Measurements from ENCODE around the gene BMPR1A.
"Not testable (repeated sequence)": the region's sequence is repeated elsewhere in the genome, so short reads cannot be mapped to it uniquely, and the experiment has no call there.

BMPR1A gene

GRCh38 chr10:86898511-86898910 lies 142.1 kb downstream of the BMPR1A start:
- no peak for DNase-seq

DNA sequence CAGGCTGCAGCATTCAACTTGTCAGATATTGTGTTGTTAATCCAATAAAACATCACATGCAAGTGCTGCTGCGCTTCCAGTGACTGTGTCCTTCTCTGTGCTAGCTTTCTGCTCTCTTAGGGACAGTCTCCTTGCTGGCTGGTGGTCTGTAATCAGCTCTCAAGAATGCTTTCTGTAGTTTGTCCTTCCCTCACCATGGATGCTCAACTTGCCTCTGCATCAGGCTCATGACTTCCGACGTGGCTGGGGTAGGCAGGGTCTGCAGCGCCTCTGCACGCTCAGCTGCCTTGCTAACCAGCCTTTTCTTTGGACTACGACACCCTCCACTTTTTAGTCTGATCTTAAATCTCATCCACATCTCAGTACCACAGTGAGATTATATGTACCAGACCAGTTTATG lies 142.7 kb downstream of the BMPR1A start:
- no peak for DNase-seq

GRCh38 chr10:86899670-86900276 lies 143.4 kb downstream of the BMPR1A start:
- peak; percentile 50 for DNase-seq

DNA sequence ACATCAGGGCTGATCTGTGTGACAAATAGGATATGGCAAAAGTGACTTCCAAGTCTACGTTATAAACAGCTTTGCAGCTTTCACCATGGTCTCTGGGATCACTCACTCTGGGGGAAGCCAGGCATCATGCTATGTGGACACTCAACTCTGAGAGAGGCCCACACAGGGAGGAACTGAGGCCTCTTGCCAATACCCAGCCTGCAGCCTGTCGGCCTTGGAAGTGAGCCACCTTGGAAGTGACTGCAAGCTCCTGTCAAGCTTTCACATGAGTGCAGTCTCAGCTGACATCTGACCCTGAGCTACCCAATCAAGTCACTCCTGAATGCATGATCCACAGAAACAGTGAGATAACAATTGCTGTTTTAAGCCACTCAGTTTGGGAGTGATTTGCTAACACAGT lies 144.5 kb downstream of the BMPR1A start:
- DNase-seq: no peak

DNA sequence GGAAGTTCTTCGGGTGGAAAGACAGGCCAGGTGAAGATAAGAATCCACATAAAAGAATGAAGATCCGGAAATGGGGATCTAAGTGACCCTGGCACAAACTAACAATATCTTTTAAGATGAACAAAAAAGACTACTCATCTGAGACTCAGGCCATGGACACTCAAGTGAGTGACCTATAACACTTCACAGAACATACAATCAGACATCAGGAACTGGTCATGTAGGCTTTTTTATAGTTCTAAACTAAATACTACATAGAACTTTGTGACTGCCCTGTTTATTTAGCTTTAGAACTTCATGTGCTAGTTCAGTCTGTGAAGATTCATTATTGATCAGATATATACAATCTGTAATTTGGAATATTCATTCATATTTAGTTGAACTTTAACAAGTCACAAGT lies 148.2 kb downstream of the BMPR1A start:
- no peak for DNase-seq

GRCh38 chr10:86905429-86905828 lies 149.0 kb downstream of the BMPR1A start:
- no peak for DNase-seq

DNA sequence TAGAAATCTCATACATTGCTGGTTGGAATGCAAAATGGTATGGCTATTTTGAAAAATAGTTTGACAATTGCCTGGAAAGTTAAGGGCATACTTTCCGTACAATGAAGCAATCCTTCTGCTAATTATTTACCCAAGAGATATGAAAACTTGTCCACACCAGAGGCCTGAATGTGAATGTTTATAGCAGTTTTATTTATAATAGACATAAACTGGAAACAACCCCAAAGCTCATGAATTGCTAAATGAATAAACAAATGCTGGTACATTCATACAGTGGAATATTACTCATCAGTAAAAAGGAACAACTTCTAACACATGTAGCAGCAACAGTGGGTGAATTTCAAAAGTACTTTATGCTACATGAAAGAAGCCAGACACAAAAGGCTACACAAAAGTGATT lies 158.3 kb downstream of the BMPR1A start:
- no peak for DNase-seq

- DNase-seq: no peak
Observed at GRCh38 chr10:86918022-86918471, 161.6 kb downstream of the BMPR1A start.

DNA sequence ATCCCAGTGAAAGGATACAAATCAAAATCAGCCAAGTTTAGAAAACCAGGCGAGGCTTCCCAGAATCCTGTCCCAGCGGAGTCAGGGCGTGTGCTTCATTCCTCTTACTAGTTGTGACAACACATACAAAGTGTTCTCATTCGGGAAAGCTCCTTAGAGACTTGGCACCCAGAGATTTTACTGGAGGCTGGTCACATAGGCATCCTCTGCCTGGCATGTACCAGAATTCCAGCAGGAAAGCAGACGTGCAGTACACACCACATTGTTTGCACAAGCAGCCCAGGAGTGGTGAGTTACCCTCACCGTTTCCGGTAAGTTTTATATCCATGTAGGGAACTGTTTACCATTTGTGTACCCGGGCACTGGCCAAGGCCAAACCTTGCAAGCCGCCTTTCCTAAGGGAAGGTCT lies 166.1 kb downstream of the BMPR1A start:
- no peak for DNase-seq

DNA sequence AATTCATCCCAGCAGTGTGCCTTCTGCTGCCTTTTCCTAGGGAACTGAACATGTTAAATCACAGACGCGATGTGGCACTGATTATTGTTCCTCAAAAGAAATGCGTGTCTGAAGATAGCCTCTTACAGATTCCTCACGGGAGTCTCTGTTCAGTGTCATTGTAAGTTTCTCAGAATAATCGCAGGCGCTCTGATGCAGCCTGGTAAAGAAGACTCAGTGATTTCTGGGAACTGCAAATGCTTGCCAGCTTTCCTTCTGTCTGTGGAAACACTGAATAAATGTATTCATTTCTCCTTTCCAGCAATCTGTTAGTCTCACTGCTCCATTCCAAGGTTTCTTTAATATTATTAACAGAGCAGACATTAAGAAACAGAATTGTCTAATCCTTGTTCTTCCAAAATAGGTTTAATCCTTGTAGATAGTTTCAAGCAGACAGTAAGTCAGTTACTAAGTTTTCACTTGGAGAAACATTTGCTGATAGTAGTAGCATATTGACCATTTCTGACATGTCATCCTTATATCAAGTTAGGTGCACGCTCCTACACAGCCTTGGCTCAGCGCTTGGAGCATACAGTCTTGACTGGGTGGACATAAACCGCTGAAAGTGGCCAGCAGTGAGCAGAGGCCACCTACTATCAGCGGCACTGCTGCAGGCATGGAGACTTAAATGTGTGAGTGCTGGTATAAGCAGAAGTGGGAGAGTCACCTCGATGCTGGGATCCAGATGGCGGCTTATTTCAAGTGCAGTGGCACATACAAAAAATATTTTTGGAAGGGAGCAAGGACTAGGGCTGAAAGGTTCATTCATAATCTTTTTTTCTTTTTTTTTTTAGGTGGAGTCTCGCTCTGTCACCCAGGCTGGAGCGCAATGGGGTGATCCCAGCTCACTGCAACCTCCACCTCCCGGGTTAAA lies 173.3 kb downstream of the BMPR1A start:
- DNase-seq: no peak

GRCh38 chr10:86931872-86932271 lies 175.5 kb downstream of the BMPR1A start:
- DNase-seq: no peak

- no peak for DNase-seq
Observed at GRCh38 chr10:86932674-86933073, 176.3 kb downstream of the BMPR1A start.

GRCh38 chr10:86934162-86934711 lies 177.8 kb downstream of the BMPR1A start:
- not testable (repeated sequence) for DNase-seq

DNA sequence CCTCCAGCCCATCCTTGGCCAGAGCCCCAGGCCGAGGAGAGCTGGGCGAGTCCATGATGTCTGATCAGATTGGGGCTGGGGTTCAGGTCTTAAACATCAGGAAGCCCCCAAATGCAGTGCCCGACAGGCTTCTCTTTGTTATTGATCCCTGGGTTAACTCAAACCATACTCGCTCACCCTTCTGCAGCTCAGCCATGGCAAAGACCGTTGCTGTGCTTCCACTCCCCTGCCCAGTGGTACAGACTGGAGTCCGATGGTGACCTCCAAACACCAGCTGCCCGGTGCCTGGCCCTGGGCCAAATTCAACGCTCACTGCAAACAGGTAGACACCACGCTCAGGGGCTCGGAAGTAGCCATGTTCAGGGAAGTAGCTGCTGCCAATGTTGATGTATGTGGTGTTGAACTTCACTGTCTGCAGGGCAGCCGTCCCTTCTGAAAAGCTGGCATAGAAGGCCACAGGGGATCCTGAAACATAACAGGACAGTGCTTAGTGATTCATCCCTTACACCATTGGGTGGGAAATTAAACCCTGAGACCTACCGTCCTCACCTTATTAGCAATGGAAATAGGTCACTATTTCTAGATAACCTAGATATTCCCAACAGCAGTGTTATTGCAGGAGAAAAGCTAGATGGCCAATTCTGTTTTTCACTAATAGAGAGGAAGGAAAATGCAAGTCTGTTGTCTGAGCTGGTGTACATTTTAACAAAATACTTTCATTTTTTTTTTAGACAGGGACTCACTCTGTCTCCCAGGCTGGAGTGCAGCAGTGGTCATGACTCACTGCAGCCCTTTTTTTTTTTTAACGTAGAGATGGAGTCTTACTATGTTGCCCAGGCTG lies 180.5 kb downstream of the BMPR1A start:
- no peak for DNase-seq

GRCh38 chr10:86937502-86938154 lies 181.2 kb downstream of the BMPR1A start:
- no peak for DNase-seq

DNA sequence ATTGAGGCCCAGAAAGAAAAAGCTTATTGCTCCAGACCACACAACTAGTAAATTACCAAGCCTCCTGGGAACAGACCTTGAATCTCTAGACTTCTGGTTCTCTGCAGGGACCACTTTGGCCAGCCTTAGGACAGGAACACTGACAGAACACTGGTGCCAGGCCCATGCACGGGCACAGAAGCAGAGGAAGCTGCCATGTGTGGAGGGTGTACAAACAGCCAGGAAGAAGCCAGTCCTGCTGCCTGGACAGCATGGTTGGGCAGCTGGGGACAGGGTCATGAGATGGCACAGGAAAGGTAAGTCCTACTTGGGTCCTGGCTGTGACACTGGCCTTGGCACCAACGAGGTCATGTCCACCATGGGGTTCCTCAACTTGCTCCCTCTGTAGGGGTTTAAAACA lies 181.8 kb downstream of the BMPR1A start:
- no peak for DNase-seq

DNA sequence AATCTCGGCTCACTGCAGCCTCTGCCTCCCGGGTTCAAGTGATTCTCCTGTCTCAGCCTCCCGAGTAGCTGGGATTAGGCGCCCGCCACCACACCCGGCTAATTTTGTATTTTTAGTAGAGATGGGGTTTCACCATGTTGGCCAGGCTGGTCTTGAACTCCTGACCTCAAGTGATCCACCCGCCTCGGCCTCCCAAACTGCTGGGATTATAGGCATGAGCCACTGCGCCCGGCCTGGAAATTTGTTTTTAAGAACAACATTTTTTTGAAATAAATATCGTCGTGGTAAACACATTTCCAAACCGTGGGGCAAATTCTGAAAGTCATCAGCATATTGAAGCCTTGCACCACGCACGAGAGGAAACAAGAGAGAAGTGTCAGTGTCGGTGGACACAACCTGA lies 183.7 kb downstream of the BMPR1A start:
- DNase-seq: not testable (repeated sequence)

DNA sequence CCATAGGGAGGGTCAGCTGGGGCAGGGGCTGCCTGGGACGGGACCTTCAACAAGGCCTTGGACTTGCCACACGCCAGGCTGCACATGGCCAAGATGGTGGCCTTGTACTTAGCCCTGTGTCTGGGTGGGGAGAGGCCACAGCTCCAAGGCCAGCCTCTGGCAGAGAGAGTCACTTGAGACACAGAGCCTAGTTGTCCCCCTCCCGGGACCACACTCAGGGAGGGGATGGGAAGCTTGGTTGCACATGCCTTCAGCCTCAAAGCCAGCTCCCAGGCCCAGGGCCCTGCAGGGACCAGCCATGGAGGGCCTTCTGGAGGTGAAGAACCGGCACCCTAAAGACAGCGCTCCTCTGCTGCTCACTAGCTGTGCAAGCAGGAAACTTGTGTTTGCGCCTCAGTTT lies 184.3 kb downstream of the BMPR1A start:
- no peak for DNase-seq

DNA sequence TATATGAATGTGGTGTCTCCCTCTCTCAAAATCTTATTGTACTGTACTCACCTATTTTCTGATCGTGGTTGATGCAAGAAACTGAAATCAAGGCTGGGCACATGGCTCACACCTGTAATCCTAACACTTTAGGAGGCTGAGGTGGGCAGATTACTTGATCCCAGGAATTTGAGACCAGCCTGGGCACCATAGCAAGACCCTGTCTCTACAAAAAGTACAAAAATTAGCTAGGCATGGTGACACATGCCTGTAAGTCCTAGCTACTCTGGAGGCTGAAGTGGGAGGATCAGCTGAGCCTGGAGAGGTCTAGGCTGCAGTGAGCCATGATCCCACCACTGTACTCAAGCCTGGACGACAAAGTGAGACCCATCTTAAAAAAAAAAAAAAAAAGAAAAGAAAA lies 185.0 kb downstream of the BMPR1A start:
- no peak for DNase-seq

DNA sequence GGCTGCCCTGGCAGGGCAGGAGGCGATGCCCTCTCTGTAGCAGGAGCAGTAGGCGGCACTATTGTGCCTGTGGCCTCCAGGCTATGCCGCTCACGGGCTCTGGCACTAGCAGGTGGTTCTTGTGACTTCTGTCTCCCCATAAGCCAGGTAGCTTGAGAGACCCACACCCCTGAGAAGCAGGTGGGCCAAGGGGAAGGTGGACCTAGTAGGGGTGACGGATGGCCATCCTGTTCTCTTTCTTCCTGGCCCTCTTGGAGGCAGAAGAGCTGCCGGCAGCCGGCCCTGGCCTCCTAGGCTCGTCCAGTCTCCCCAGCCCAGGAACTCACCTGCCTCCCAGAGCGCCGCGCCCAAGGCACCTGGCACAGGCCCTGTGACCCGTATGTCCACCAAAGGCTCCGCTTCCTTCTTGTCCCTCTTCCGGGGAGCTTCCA lies 185.6 kb downstream of the BMPR1A start:
- no peak for DNase-seq

- no peak for DNase-seq
Observed at GRCh38 chr10:86942441-86943315, 186.3 kb downstream of the BMPR1A start.
